ENCODE results near the gene COPS6. TPM values are rescaled to one million over a fixed set of nuclear protein-coding genes. Genes with fewer than 3 reads are reported as not detected.

Gene COPS6
- total RNA-seq, 1 donor from 2014 or later, result 42.2 TPM

- peaks cover 3% of the 10 kb centered on the region for H3F3A ChIP-seq (ENCODE audit: low read depth)
- H3K4me2 ChIP-seq, result no peak overlapping the region
- H3K36me3 Mint-ChIP-seq, result peaks cover 17% of the 10 kb centered on the region
- H3K4me3 ChIP-seq, result no peak overlapping the region
- no peaks in the 10 kb centered on the region for H3K4me1 ChIP-seq
- no peaks in the 10 kb centered on the region for H3K9me3 ChIP-seq (ENCODE audit: low read depth)
- H3K27me3 Mint-ChIP-seq (ENCODE audit: insufficient read depth, low read depth), result peaks cover 5% of the 10 kb centered on the region
- H3K4me3 Mint-ChIP-seq, result no peak overlapping the region
- H4K20me1 ChIP-seq (ENCODE audit: low read depth), result no peaks in the 10 kb centered on the region
- H3K27ac Mint-ChIP-seq, result no peak overlapping the region
- TF ChIP-seq EZH2 (IDR thresholded peaks at IDR 0.05) (no peak), EZH2phosphoT487 (IDR thresholded peaks at IDR 0.05) (no peak), CTCF (IDR thresholded peaks at IDR 0.05) (no peak)
- DNase-seq (ENCODE audit: low spot score), result no peak
- no peaks in the 10 kb centered on the region for H3K36me3 ChIP-seq
- peaks cover 2% of the 10 kb centered on the region for H3K4me1 Mint-ChIP-seq
- no peaks in the 10 kb centered on the region for H3K27me3 ChIP-seq
- H3K9ac ChIP-seq, result no peak overlapping the region
- no peak overlapping the region for H2AFZ ChIP-seq (replicated peaks)
- H3K27ac ChIP-seq, result no peak overlapping the region
- no peaks in the 10 kb centered on the region for H3K79me2 ChIP-seq (ENCODE audit: low read depth)
- no peaks in the 10 kb centered on the region for H3K9me3 Mint-ChIP-seq
Measured at GRCh38 chr7:100111156-100111555, 22.4 kb downstream of the COPS6 start.

- H3K36me3 Mint-ChIP-seq, result peaks cover 20% of the 10 kb centered on the region
- Histone ChIP-seq H2AFZ (replicated peaks) (no peak overlapping the region), H3F3A (ENCODE audit: low read depth) (peaks cover 3% of the 10 kb centered on the region), H3K4me2 (no peak overlapping the region), H3K9me3 (ENCODE audit: low read depth) (no peaks in the 10 kb centered on the region), H3K4me1 (no peaks in the 10 kb centered on the region), H4K20me1 (ENCODE audit: low read depth) (no peaks in the 10 kb centered on the region), H3K4me3 (no peak overlapping the region), H3K36me3 (no peaks in the 10 kb centered on the region), H3K79me2 (ENCODE audit: low read depth) (no peaks in the 10 kb centered on the region), H3K27me3 (no peaks in the 10 kb centered on the region), H3K9ac (no peak overlapping the region), H3K27ac (no peak overlapping the region)
- H3K4me3 Mint-ChIP-seq, result no peak overlapping the region
- TF ChIP-seq EZH2 (IDR thresholded peaks at IDR 0.05) (no peak), EZH2phosphoT487 (IDR thresholded peaks at IDR 0.05) (no peak), CTCF (IDR thresholded peaks at IDR 0.05) (no peak)
- peaks cover 5% of the 10 kb centered on the region for H3K27me3 Mint-ChIP-seq (ENCODE audit: insufficient read depth, low read depth)
- H3K4me1 Mint-ChIP-seq, result peaks cover 2% of the 10 kb centered on the region
- H3K27ac Mint-ChIP-seq, result no peak overlapping the region
- DNase-seq (ENCODE audit: low spot score), result no peak
- H3K9me3 Mint-ChIP-seq, result no peaks in the 10 kb centered on the region
Measured at GRCh38 chr7:100111914-100112313, 23.1 kb downstream of the COPS6 start.

- Histone ChIP-seq H3F3A (ENCODE audit: low read depth) (peaks cover 18% of the 10 kb centered on the region), H3K4me1 (peaks cover 4% of the 10 kb centered on the region), H3K9me3 (ENCODE audit: low read depth) (no peaks in the 10 kb centered on the region), H3K27me3 (no peaks in the 10 kb centered on the region), H3K36me3 (no peaks in the 10 kb centered on the region), H3K4me3 (no peak overlapping the region), H3K9ac (no peak overlapping the region), H3K4me2 (no peak overlapping the region), H4K20me1 (ENCODE audit: low read depth) (no peaks in the 10 kb centered on the region), H3K27ac (no peak overlapping the region), H3K79me2 (ENCODE audit: low read depth) (peaks cover 17% of the 10 kb centered on the region), H2AFZ (replicated peaks) (no peak overlapping the region)
- no peaks in the 10 kb centered on the region for H3K9me3 Mint-ChIP-seq
- no peak for DNase-seq (ENCODE audit: low spot score)
- no peak for TF ChIP-seq EZH2phosphoT487 (IDR thresholded peaks at IDR 0.05)
- no peak for TF ChIP-seq EZH2 (IDR thresholded peaks at IDR 0.05)
- TF ChIP-seq CTCF (IDR thresholded peaks at IDR 0.05), result no peak
- H3K27me3 Mint-ChIP-seq (ENCODE audit: insufficient read depth, low read depth), result peaks cover 9% of the 10 kb centered on the region
- H3K4me1 Mint-ChIP-seq, result peaks cover 7% of the 10 kb centered on the region
- H3K27ac Mint-ChIP-seq, result no peak overlapping the region
- H3K4me3 Mint-ChIP-seq, result no peak overlapping the region
- peaks cover 11% of the 10 kb centered on the region for H3K36me3 Mint-ChIP-seq
Measured at GRCh38 chr7:100115026-100115425, 26.3 kb downstream of the COPS6 start.

Data from neural progenitor cell (in vitro differentiated cells).